Glutamatergic neuron (in vitro differentiated cells): ENCODE data around the gene SLC6A11. TPM values are rescaled to one million over a fixed set of nuclear protein-coding genes. Genes with fewer than 3 reads are reported as not detected.

ENCODE experiments used
- DNase-seq: peaks from one replicate; pipeline ENCODE4 v3.0.0; 2022
- H3K27ac Mint-ChIP-seq: one replicate; pipeline ENCODE4 v1.8.0; 2020; ENCODE audit warnings: mild to moderate bottlenecking, mixed read lengths, inconsistent platforms; ENCODE audit not compliant: unreplicated experiment
- H3K27me3 Mint-ChIP-seq: one replicate; pipeline ENCODE4 v1.8.0; 2020; ENCODE audit warnings: mild to moderate bottlenecking, moderate library complexity, mixed read lengths, inconsistent platforms; ENCODE audit not compliant: unreplicated experiment
- H3K36me3 Mint-ChIP-seq: one replicate; pipeline ENCODE4 v1.8.0; 2020; ENCODE audit warnings: mild to moderate bottlenecking, mixed read lengths, inconsistent platforms; ENCODE audit not compliant: unreplicated experiment
- H3K4me1 Mint-ChIP-seq: one replicate; pipeline ENCODE4 v1.8.0; 2020; ENCODE audit warnings: mild to moderate bottlenecking, low read depth, mixed read lengths, inconsistent platforms; ENCODE audit not compliant: unreplicated experiment
- H3K4me3 Mint-ChIP-seq: one replicate; pipeline ENCODE4 v1.8.0; 2020; ENCODE audit warnings: mild to moderate bottlenecking, mixed read lengths, inconsistent platforms; ENCODE audit not compliant: unreplicated experiment
- H3K9me3 Mint-ChIP-seq: one replicate; pipeline ENCODE4 v1.8.0; 2020; ENCODE audit warnings: mild to moderate bottlenecking, moderate library complexity, mixed read lengths, inconsistent platforms; ENCODE audit not compliant: unreplicated experiment
- CTCF ChIP-seq: fragments of 200-600 bp; sonication (generic); IDR thresholded peaks from one replicate; pipeline ENCODE4 v1.5.0; 2021; ENCODE audit not compliant: partially characterized antibody, unreplicated experiment
- total RNA-seq: library from RNA; stranded (reverse); fragmentation: NEBNext Ultra II Directional; extraction: Animal tissue kit (Norgen Biotek cat#: 25700); gene quantifications from one replicate; pipeline ENCODE4 v1.2.1, GENCODE V29; 2021; ENCODE audit not compliant: unreplicated experiment

The SLC6A11 gene
- total RNA-seq, 1 donor from 2014 or later: not detected

DNA sequence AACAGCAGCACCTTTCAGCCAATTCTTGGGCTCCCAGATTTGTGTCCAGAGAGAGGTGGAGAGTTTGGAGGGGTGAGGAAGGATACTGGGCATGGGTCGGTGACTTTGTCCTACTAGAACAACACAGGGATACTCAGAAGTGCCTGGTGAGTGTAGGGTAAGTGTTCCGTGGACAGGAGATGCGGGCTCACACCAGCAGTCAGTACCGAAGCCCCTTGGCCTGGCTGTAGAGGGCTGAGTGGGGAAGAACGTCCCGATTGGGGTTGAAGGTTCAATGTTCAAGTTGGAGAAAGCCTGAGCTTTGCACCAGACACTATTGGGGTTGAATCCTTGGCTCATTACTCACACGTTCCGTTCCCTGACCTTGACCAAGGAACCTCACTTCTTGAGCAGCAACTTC, 40.8 kb upstream of the SLC6A11 start:
- DNase-seq: no peak
- TF ChIP-seq CTCF: no peak
- H3K27ac Mint-ChIP-seq: no peak overlapping the region
- H3K4me3 Mint-ChIP-seq: no peak overlapping the region
- H3K27me3 Mint-ChIP-seq: peaks cover 4% of the 10 kb centered on the region
- no peaks in the 10 kb centered on the region for H3K36me3 Mint-ChIP-seq
- no peaks in the 10 kb centered on the region for H3K9me3 Mint-ChIP-seq
- peaks cover 2% of the 10 kb centered on the region for H3K4me1 Mint-ChIP-seq

GRCh38 chr3:10775828-10776227, 40.2 kb upstream of the SLC6A11 start:
- DNase-seq: no peak
- Mint-ChIP-seq H3K36me3 (no peaks in the 10 kb centered on the region), H3K4me1 (peaks cover 2% of the 10 kb centered on the region), H3K4me3 (no peak overlapping the region), H3K27me3 (peaks cover 6% of the 10 kb centered on the region), H3K9me3 (no peaks in the 10 kb centered on the region), H3K27ac (no peak overlapping the region)
- TF ChIP-seq CTCF: no peak

- DNase-seq: no peak
- peaks cover 6% of the 10 kb centered on the region for H3K27me3 Mint-ChIP-seq
- TF ChIP-seq CTCF: no peak
- H3K27ac Mint-ChIP-seq: no peak overlapping the region
- H3K9me3 Mint-ChIP-seq: no peaks in the 10 kb centered on the region
- H3K4me3 Mint-ChIP-seq: no peak overlapping the region
- H3K4me1 Mint-ChIP-seq: peaks cover 2% of the 10 kb centered on the region
- no peaks in the 10 kb centered on the region for H3K36me3 Mint-ChIP-seq
Observed at GRCh38 chr3:10777627-10778026, 38.4 kb upstream of the SLC6A11 start.

DNA sequence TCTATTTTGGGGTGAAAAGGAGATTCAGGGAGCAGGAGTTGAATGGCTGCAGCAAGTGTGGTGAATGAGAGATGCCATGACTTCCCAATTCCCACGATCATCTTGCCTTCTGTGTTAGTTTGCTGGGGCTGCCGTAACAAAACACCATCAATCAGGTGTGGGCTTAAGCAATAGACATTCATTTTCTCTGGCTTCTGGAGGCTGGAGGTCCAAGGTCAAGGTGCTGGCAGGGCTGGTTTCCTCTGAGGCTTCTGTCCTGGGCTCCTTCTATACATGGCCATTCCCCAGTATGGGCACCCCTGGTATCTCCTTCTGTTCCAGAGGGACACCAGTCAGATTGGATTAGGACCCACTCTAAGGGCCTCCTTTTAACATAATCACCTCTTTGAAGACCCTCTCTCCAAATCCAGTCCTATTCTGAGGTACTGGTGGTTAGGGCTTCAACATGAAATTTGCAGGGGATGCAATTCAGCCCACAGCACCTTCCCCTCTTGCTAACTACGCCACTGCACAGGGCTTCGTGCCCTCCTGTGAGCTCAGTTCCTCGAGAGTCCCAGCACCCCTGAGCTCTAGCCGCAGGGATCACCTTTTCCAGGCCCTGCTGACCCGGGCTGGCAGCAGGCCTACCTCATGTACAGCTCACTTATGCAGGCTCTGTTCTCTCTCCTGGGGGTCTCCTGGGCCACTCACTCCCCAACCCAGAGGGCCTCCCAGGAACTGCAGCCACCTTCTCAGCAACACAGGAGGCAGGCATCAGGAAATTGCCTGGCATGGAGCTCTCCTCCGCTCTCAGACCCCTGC, 37.3 kb upstream of the SLC6A11 start:
- TF ChIP-seq CTCF: no peak
- no peaks in the 10 kb centered on the region for H3K36me3 Mint-ChIP-seq
- no peaks in the 10 kb centered on the region for H3K9me3 Mint-ChIP-seq
- H3K4me1 Mint-ChIP-seq: peaks cover 2% of the 10 kb centered on the region
- no peak overlapping the region for H3K27ac Mint-ChIP-seq
- DNase-seq: no peak
- peaks cover 3% of the 10 kb centered on the region for H3K27me3 Mint-ChIP-seq
- H3K4me3 Mint-ChIP-seq: no peak overlapping the region

DNA sequence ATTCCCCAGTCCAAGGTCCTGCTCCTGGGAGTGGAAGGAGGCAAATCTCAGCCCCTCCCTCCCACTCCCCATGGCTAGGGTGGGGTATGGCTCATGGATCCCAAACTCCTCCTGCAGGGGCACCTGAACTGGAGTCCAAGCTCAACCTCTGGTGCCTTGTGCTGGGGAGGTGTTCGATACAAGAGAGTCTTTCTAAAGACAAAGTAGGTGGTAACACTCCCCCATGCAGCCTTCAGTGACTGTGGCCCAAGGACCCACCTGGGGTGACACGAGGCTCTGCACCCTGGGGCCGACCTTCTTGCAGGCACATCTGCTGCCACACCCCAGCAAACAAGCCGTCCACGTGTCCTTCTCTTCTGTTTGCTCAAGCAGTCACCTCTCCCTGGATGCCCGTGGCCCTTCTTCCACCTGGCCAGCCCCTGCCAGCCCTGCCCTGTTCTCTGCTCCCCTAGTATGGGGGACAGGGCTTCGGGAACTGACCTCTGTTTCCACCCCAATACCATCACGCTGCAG, 36.7 kb upstream of the SLC6A11 start:
- peaks cover 3% of the 10 kb centered on the region for H3K27me3 Mint-ChIP-seq
- no peak overlapping the region for H3K4me3 Mint-ChIP-seq
- TF ChIP-seq CTCF: no peak
- no peaks in the 10 kb centered on the region for H3K9me3 Mint-ChIP-seq
- H3K27ac Mint-ChIP-seq: no peak overlapping the region
- DNase-seq: no peak
- no peaks in the 10 kb centered on the region for H3K4me1 Mint-ChIP-seq
- no peaks in the 10 kb centered on the region for H3K36me3 Mint-ChIP-seq
